ENCODE measurements around the gene ITCH.
"Not testable (repeated sequence)": the region's sequence is repeated elsewhere in the genome, so short reads cannot be mapped to it uniquely, and the experiment has no call there.

ITCH gene

DNA sequence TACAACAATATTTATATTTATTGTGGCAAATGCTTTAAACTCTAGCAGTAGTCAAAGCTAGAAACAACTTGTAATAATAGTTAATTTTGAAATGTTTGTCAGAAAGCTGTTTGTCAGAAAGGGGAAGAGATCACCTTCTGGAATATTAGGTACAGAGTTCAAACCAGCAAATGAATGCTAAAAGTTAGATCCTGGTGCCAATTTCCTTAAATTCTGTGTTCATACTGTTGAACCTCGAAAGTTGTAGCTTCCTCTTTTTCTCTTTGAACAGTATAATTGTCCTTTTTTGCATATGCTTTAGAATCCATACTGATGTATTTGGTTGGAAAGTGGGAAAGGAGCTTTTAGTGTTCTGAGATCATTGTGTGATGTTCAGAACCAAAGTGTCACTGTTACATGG lies 22.4 kb downstream of the ITCH start:
- TF ChIP-seq POLR2AphosphoS5 (IDR thresholded peaks at IDR 0.05; ENCODE audit: borderline replicate concordance, low read depth, low read length) (no peak), EZH2 (IDR thresholded peaks at IDR 0.05) (no peak)
- no peak overlapping the region for H3K9ac ChIP-seq (ENCODE audit: insufficient read length)
- DNase-seq (ENCODE audit: low read depth, low spot score) = no peak
- no peaks in the 10 kb centered on the region for H3K9me3 ChIP-seq (ENCODE audit: low read depth, low read length)
- H3K27ac ChIP-seq = peak overlapping the region; percentile 62; the same call in 1 of the 2 replicates
- H3K4me3 ChIP-seq = no peak overlapping the region
- peaks cover 20% of the 10 kb centered on the region for H3K36me3 ChIP-seq (ENCODE audit: insufficient read depth, low read length)

DNA sequence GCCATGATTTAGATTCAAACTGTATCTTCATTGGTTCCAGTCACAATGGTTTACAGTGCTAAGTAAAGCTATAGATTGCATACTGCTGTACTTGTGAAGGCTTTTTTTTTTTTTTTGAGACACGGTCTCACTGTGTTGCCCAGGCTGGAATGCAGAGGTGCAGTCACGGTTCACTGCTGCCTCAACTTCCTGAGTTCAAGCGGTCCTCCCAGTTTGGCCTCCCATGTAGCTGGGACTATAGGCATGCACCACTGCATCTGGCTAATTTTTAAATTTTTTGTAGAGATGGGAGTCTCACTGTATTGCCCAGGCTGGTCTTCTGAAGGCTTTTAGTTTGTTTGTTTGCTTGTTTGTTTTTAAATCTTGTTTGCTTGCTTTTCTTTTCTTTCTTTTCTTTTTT lies 24.9 kb downstream of the ITCH start:
- TF ChIP-seq POLR2AphosphoS5 (IDR thresholded peaks at IDR 0.05; ENCODE audit: borderline replicate concordance, low read depth, low read length) (no peak), FOXP2 (optimal IDR thresholded peaks at IDR 0.05; ENCODE audit: control extremely low read depth, extremely low read length, insufficient read depth) (no peak), EZH2 (IDR thresholded peaks at IDR 0.05) (no peak)
- peak overlapping the region; percentile 65 for H3K27ac ChIP-seq
- no peak overlapping the region for H3K4me3 ChIP-seq
- H3K36me3 ChIP-seq (ENCODE audit: insufficient read depth, low read length) = peaks cover 18% of the 10 kb centered on the region
- no peaks in the 10 kb centered on the region for H3K9me3 ChIP-seq (ENCODE audit: low read depth, low read length)
- H3K9ac ChIP-seq (ENCODE audit: insufficient read length) = no peak overlapping the region
- no peak for DNase-seq (ENCODE audit: low read depth, low spot score)

DNA sequence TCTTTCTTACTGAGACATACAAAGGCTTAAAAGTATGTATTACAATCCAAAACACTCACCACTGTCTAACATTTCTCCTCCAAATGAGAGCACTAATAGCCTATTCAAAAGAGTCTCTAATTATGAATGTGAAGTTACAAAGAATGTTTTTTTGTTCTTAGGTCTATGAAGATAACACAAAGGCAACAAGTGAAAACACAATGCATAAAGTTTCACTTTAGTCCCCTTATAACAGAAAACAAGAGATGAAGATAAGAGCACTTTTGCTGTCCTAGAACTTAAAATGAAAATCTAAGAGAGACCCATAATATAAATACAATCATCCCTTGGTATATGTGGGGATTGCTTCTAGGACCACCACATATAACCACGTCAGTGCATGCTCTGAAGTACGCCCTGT lies 25.6 kb downstream of the ITCH start:
- no peak for DNase-seq (ENCODE audit: low read depth, low spot score)
- Histone ChIP-seq H3K9me3 (ENCODE audit: low read depth, low read length) (no peaks in the 10 kb centered on the region), H3K36me3 (ENCODE audit: insufficient read depth, low read length) (peaks cover 25% of the 10 kb centered on the region), H3K9ac (ENCODE audit: insufficient read length) (peak overlapping the region; percentile 45), H3K4me3 (no peak overlapping the region), H3K27ac (peak overlapping the region; percentile 65)
- no peak for TF ChIP-seq POLR2AphosphoS5 (IDR thresholded peaks at IDR 0.05; ENCODE audit: borderline replicate concordance, low read depth, low read length)
- TF ChIP-seq FOXP2 (optimal IDR thresholded peaks at IDR 0.05; ENCODE audit: control extremely low read depth, extremely low read length, insufficient read depth) = no peak
- TF ChIP-seq EZH2 (IDR thresholded peaks at IDR 0.05) = no peak

DNA sequence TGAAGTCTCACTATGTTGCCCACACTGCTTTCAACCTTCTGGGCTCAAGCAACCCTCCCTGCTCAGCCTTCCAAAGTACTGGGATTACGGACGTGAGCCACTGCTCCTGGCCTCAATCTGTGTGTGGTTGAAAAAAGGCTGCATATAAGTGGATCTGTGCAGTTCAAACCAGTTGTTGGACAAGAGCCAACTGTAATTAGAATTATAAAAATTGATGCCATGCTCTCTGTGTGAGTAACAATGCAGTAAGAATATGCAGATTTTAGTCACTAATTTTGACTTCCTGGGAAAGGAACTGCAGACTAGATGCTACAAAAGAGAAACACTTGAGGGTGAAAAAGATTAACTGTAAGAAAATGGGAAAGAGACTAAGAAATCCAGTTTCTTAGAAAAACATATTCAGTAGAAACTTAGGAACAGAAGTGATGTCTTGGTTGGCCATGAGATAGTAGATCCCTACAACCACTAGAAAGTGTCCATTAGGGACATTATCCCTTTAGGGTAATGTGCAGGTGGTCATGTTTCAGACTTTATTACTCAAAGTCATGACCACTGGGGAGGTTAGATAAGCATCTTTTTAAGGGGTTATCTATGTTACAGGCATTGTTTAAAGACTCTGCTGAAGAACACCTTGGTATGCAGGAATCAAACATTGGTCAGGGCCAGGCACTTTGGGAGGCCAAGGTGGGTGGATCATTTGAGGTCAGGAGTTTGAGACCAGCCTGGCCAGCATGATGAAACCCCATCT lies 26.3 kb downstream of the ITCH start:
- H3K4me3 ChIP-seq = no peak overlapping the region
- H3K9me3 ChIP-seq (ENCODE audit: low read depth, low read length) = no peaks in the 10 kb centered on the region
- H3K27ac ChIP-seq = peak overlapping the region; percentile 65
- TF ChIP-seq EZH2 (IDR thresholded peaks at IDR 0.05) = no peak
- no peak for TF ChIP-seq FOXP2 (optimal IDR thresholded peaks at IDR 0.05; ENCODE audit: control extremely low read depth, extremely low read length, insufficient read depth)
- peak; percentile 40; the same call in 1 of the 2 replicates for TF ChIP-seq POLR2AphosphoS5 (IDR thresholded peaks at IDR 0.05; ENCODE audit: borderline replicate concordance, low read depth, low read length)
- H3K9ac ChIP-seq (ENCODE audit: insufficient read length) = no peak overlapping the region
- DNase-seq (ENCODE audit: low read depth, low spot score) = peak; percentile 66
- peaks cover 32% of the 10 kb centered on the region for H3K36me3 ChIP-seq (ENCODE audit: insufficient read depth, low read length)

DNA sequence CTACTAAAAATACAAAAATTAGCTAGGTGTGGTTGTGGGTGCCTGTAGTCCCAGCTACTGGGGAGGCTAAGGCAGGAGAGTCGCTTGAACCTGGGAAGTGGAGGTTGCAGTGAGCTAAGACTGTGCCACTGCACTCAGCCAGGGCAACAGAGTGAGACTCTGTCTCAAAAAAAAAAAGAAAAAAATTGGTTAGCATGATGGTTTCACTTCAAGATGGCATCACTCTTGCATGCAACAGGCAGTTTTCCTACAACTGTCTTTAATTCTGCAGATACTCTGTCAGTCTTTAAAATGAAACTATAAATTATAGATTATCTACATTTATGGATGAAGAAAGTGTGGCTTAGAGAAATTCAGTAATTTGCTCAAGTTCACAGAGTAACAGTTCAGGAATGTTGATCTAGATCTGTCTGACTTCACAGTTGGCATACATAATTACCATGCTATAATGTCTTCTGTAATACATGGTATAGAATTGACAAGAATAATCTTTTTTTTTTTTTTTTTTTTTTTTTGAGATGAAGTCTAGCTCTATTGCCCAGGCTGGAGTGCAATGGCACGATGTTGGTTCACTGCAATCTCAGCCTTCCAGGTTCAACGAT lies 27.0 kb downstream of the ITCH start:
- peaks cover 36% of the 10 kb centered on the region for H3K36me3 ChIP-seq (ENCODE audit: insufficient read depth, low read length)
- H3K4me3 ChIP-seq = no peak overlapping the region
- no peaks in the 10 kb centered on the region for H3K9me3 ChIP-seq (ENCODE audit: low read depth, low read length)
- DNase-seq (ENCODE audit: low read depth, low spot score) = no peak
- H3K9ac ChIP-seq (ENCODE audit: insufficient read length) = no peak overlapping the region
- no peak for TF ChIP-seq FOXP2 (optimal IDR thresholded peaks at IDR 0.05; ENCODE audit: control extremely low read depth, extremely low read length, insufficient read depth)
- TF ChIP-seq POLR2AphosphoS5 (IDR thresholded peaks at IDR 0.05; ENCODE audit: borderline replicate concordance, low read depth, low read length) = no peak
- no peak for TF ChIP-seq EZH2 (IDR thresholded peaks at IDR 0.05)
- no peak overlapping the region for H3K27ac ChIP-seq

DNA sequence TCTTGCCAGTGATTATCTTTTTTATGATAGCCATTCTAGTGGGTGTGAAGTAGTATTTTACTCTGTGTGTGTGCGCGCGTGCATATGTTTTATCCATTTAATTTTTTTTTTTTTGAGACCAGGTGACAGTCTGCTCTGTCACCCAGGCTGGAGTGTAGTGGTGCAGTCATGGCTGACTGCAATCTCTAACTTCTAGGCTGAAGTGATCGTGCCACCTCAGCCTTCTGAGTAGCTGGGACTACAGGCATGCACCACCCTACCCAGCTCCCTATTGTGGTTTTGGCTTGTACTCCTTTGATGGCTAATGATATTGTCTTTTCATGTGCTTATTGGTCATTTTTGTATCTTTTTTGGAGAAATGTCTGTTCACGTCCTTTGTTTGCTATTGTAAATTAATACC lies 33.3 kb downstream of the ITCH start:
- Histone ChIP-seq H3K9me3 (ENCODE audit: low read depth, low read length) (no peaks in the 10 kb centered on the region), H3K36me3 (ENCODE audit: insufficient read depth, low read length) (peaks cover 52% of the 10 kb centered on the region), H3K27ac (no peak overlapping the region), H3K4me3 (no peak overlapping the region), H3K9ac (ENCODE audit: insufficient read length) (no peak overlapping the region)
- no peak for DNase-seq (ENCODE audit: low read depth, low spot score)
- TF ChIP-seq POLR2AphosphoS5 (IDR thresholded peaks at IDR 0.05; ENCODE audit: borderline replicate concordance, low read depth, low read length) (no peak), FOXP2 (optimal IDR thresholded peaks at IDR 0.05; ENCODE audit: control extremely low read depth, extremely low read length, insufficient read depth) (no peak), EZH2 (IDR thresholded peaks at IDR 0.05) (no peak)

DNA sequence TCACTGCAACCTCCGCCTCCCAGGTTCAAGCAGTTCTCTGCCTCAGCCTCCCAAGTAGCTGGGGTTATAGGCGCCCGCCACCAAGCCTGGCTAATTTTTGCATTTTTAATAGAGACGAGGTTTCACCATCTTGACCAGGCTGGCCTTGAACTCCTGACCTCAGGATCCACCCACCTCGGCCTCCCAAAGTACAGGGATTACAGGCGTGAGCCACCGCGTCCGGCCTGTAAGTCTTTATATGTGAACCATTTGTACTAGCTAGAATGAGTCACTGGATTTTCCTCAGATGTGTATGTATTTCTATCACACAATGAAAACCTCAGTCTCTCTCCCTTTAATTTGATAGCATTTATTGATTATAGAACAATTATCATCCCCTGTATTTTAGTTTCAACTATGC lies 34.0 kb downstream of the ITCH start:
- no peak overlapping the region for H3K9ac ChIP-seq (ENCODE audit: insufficient read length)
- peaks cover 52% of the 10 kb centered on the region for H3K36me3 ChIP-seq (ENCODE audit: insufficient read depth, low read length)
- no peaks in the 10 kb centered on the region for H3K9me3 ChIP-seq (ENCODE audit: low read depth, low read length)
- H3K27ac ChIP-seq = no peak overlapping the region
- DNase-seq (ENCODE audit: low read depth, low spot score) = no peak
- H3K4me3 ChIP-seq = no peak overlapping the region
- TF ChIP-seq FOXP2 (optimal IDR thresholded peaks at IDR 0.05; ENCODE audit: control extremely low read depth, extremely low read length, insufficient read depth) (no peak), EZH2 (IDR thresholded peaks at IDR 0.05) (no peak), POLR2AphosphoS5 (IDR thresholded peaks at IDR 0.05; ENCODE audit: borderline replicate concordance, low read depth, low read length) (no peak)

DNA sequence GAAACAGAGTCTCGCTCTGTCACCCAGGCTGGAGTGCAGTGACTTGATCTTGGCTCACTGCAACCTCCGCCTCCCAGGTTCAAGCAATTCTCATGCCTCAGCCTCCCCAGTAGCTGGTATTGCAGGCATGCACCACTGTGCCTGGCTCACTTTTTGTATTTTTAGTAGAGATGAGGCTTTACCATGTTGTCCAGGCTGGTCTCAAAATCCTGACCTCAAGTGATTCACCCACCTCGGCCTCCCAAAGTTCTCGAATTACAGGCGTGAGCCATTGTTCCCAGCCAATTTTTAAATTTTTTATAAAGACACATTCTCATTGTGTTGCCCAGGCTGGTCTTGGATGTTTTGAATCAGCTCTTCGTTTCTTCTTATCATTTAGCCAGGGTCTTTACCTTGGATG lies 37.7 kb downstream of the ITCH start:
- not testable (repeated sequence) for DNase-seq (ENCODE audit: low read depth, low spot score); H3K9ac ChIP-seq (ENCODE audit: insufficient read length); H3K27ac ChIP-seq; H3K4me3 ChIP-seq; H3K9me3 ChIP-seq (ENCODE audit: low read depth, low read length)
- H3K36me3 ChIP-seq (ENCODE audit: insufficient read depth, low read length) = peaks cover 28% of the 10 kb centered on the region; the same call in 1 of the 2 replicates

All from SK-N-MC (cell line).